NK-92 (cell line): Measurements from ENCODE around the gene FOXRED2.
"Not testable (repeated sequence)": the region's sequence is repeated elsewhere in the genome, so short reads cannot be mapped to it uniquely, and the experiment has no call there.

Experiments used
- DNase-seq: peaks from one replicate; lab custom pipeline; 2025; ENCODE audit not compliant: unreplicated experiment; lab: John Stamatoyannopoulos, UW

The FOXRED2 gene

GRCh38 chr22:36452250-36452977 lies 54.4 kb downstream of the FOXRED2 start:
- DNase-seq, result no peak

- DNase-seq, result not testable (repeated sequence)
These were observed 55.9 kb downstream of the FOXRED2 start for GRCh38 chr22:36450923-36451322.

- DNase-seq, result no peak
These were observed 57.2 kb downstream of the FOXRED2 start for GRCh38 chr22:36449596-36450175.

- no peak for DNase-seq
These were observed 59.2 kb downstream of the FOXRED2 start for GRCh38 chr22:36447632-36448031.

GRCh38 chr22:36445158-36445668 lies 61.6 kb downstream of the FOXRED2 start:
- DNase-seq, result no peak

GRCh38 chr22:36443198-36443770 lies 63.6 kb downstream of the FOXRED2 start:
- DNase-seq, result no peak

- no peak for DNase-seq
These were observed 64.2 kb downstream of the FOXRED2 start for GRCh38 chr22:36442506-36443197.

GRCh38 chr22:36440429-36441002 lies 66.3 kb downstream of the FOXRED2 start:
- no peak for DNase-seq

- DNase-seq, result no peak
These were observed 67.2 kb downstream of the FOXRED2 start for GRCh38 chr22:36439481-36440271.
